MM.1S (cell line): ENCODE data around the gene ST8SIA5.

ENCODE experiments used
- DNase-seq: peaks from one replicate; pipeline ENCODE4 v3.0.0-alpha.2; 2015
- H2AFZ ChIP-seq: fragments of 300-600 bp; sonication (generic); 2 replicates; pipeline ENCODE4 v1.6.0; 2016; ENCODE audit warnings: antibody characterized with exemption, low read length
- H3F3A ChIP-seq: fragments of 300-600 bp; sonication (generic); 2 replicates; pipeline ENCODE4 v1.6.1; 2016; ENCODE audit warnings: mild to moderate bottlenecking, antibody characterized with exemption, low read length, moderate library complexity, mixed read lengths; ENCODE audit not compliant: insufficient read depth
- H3K27ac ChIP-seq: fragments of 300-600 bp; sonication (generic); 2 replicates; pipeline ENCODE4 v1.5.1; 2016; ENCODE audit warnings: mild to moderate bottlenecking, low read length
- H3K27me3 ChIP-seq: fragments of 300-600 bp; sonication (generic); replicated peaks from 2 replicates; pipeline ENCODE4 v1.6.0; 2016; ENCODE audit warnings: low read length; ENCODE audit not compliant: insufficient read depth
- H3K36me3 ChIP-seq: fragments of 300-600 bp; sonication (generic); replicated peaks from 2 replicates; pipeline ENCODE4 v1.6.1; 2016; ENCODE audit warnings: mild to moderate bottlenecking, low read length, mixed read lengths; ENCODE audit not compliant: insufficient read depth
- H3K4me1 ChIP-seq: fragments of 300-600 bp; sonication (generic); 2 replicates; pipeline ENCODE4 v1.6.1; 2016; ENCODE audit warnings: low read length, mixed read lengths
- H3K4me2 ChIP-seq: fragments of 300-600 bp; sonication (generic); 2 replicates; pipeline ENCODE4 v1.6.0; 2016; ENCODE audit warnings: low read depth, low read length
- H3K4me3 ChIP-seq: fragments of 300-600 bp; sonication (generic); 2 replicates; pipeline ENCODE4 v1.5.1; 2016; ENCODE audit warnings: low read length, mixed read lengths
- H3K79me2 ChIP-seq: fragments of 300-600 bp; sonication (generic); 2 replicates; pipeline ENCODE4 v1.6.1; 2016; ENCODE audit warnings: mixed run types, low read length, mixed read lengths
- H3K9ac ChIP-seq: fragments of 300-600 bp; sonication (generic); 2 replicates; pipeline ENCODE4 v1.6.1; 2016; ENCODE audit warnings: low read length, mixed read lengths
- H3K9me2 ChIP-seq: fragments of 300-600 bp; sonication (generic); replicated peaks from 2 replicates; pipeline ENCODE4 v1.6.1; 2016; ENCODE audit warnings: mild to moderate bottlenecking, low read length, mixed read lengths; ENCODE audit not compliant: insufficient read depth
- H3K9me3 ChIP-seq: fragments of 300-600 bp; sonication (generic); replicated peaks from 2 replicates; pipeline ENCODE4 v1.6.1; 2016; ENCODE audit warnings: mild to moderate bottlenecking, low read length, mixed read lengths; ENCODE audit not compliant: insufficient read depth
- H4K20me1 ChIP-seq: fragments of 300-600 bp; sonication (generic); 2 replicates; pipeline ENCODE4 v1.6.1; 2016; ENCODE audit warnings: mild to moderate bottlenecking, low read length, moderate library complexity, mixed read lengths; ENCODE audit not compliant: insufficient read depth
- CTCF ChIP-seq: fragments of 300-600 bp; sonication (generic); IDR thresholded peaks from 2 replicates; pipeline ENCODE4 v1.5.1; 2016; ENCODE audit warnings: antibody characterized with exemption, low read length, mixed read lengths
- EZH2 ChIP-seq: fragments of 300-600 bp; sonication (generic); optimal IDR thresholded peaks from 2 replicates; pipeline ENCODE3; 2017; ENCODE audit warnings: low read depth, mild to moderate bottlenecking, antibody characterized with exemption, low read length, mixed read lengths
- EZH2phosphoT487 ChIP-seq: fragments of 300-600 bp; sonication (generic); IDR thresholded peaks from 2 replicates; pipeline ENCODE4 v1.6.1; 2018; ENCODE audit warnings: antibody characterized with exemption, low read length

ST8SIA5 gene

GRCh38 chr18:46657115-46657955 is 99.5 kb downstream of the ST8SIA5 start, which contains the start of gene LOXHD1:
TSS of gene LOXHD1 (minus strand) at chr18:46657220. CDS start at chr18:46657033, 187 bp downstream.
- Histone ChIP-seq H3K9me2 (no peaks in the 10 kb centered on the region), H3K79me2 (no peaks in the 10 kb centered on the region), H3K36me3 (no peaks in the 10 kb centered on the region), H3K27ac (no peak within 1 kb of the TSS), H3K4me3 (no peak within 1 kb of the TSS), H3K4me2 (no peak within 1 kb of the TSS), H2AFZ (no peak within 1 kb of the TSS), H3K9ac (no peak within 1 kb of the TSS), H3F3A (no peaks in the 10 kb centered on the region), H3K27me3 (no peaks in the 10 kb centered on the region), H3K4me1 (no peaks in the 10 kb centered on the region), H3K9me3 (no peaks in the 10 kb centered on the region), H4K20me1 (no peaks in the 10 kb centered on the region)
- TF ChIP-seq EZH2 = no peak
- TF ChIP-seq CTCF = no peak
- TF ChIP-seq EZH2phosphoT487 = no peak
- DNase-seq = no peak

GRCh38 chr18:46656326-46657114 is 100.3 kb downstream of the ST8SIA5 start:
- H3K9ac ChIP-seq = no peak overlapping the region
- H3K9me3 ChIP-seq = no peaks in the 10 kb centered on the region

GRCh38 chr18:46652372-46652771 is 104.5 kb downstream of the ST8SIA5 start:
- H3K36me3 ChIP-seq = no peaks in the 10 kb centered on the region
- no peak for TF ChIP-seq EZH2phosphoT487
- TF ChIP-seq EZH2 = no peak
- no peak for TF ChIP-seq CTCF
- no peaks in the 10 kb centered on the region for H3K9me2 ChIP-seq
- H3K4me2 ChIP-seq = no peak overlapping the region
- no peaks in the 10 kb centered on the region for H3K9me3 ChIP-seq
- H3K4me3 ChIP-seq = no peak overlapping the region
- no peak overlapping the region for H3K27ac ChIP-seq
- no peaks in the 10 kb centered on the region for H3F3A ChIP-seq
- no peak overlapping the region for H2AFZ ChIP-seq
- no peaks in the 10 kb centered on the region for H3K4me1 ChIP-seq
- DNase-seq = no peak
- no peaks in the 10 kb centered on the region for H4K20me1 ChIP-seq
- H3K79me2 ChIP-seq = no peaks in the 10 kb centered on the region
- no peak overlapping the region for H3K9ac ChIP-seq
- H3K27me3 ChIP-seq = no peaks in the 10 kb centered on the region

More at GRCh38 chr18:46656326-46657114, 100.3 kb downstream of the ST8SIA5 start:
- Histone ChIP-seq H3K27ac (no peak overlapping the region), H3F3A (no peaks in the 10 kb centered on the region), H3K79me2 (no peaks in the 10 kb centered on the region), H4K20me1 (no peaks in the 10 kb centered on the region), H3K4me2 (no peak overlapping the region), H3K27me3 (no peaks in the 10 kb centered on the region), H3K4me3 (no peak overlapping the region), H3K36me3 (no peaks in the 10 kb centered on the region), H2AFZ (no peak overlapping the region), H3K9me2 (no peaks in the 10 kb centered on the region), H3K4me1 (no peaks in the 10 kb centered on the region)
- TF ChIP-seq CTCF (no peak), EZH2 (no peak), EZH2phosphoT487 (no peak)
- no peak for DNase-seq
